ENCODE results near the gene DOCK3.
"Not testable (repeated sequence)": the region's sequence is repeated elsewhere in the genome, so short reads cannot be mapped to it uniquely, and the experiment has no call there.

The DOCK3 gene

GRCh38 chr3:51243924-51244323 lies 569.2 kb downstream of the DOCK3 start:
- DNase-seq (ENCODE audit: low spot score) = no peak

- no peak for DNase-seq (ENCODE audit: low spot score)
These were observed 571.1 kb downstream of the DOCK3 start for GRCh38 chr3:51245867-51246266.

DNA sequence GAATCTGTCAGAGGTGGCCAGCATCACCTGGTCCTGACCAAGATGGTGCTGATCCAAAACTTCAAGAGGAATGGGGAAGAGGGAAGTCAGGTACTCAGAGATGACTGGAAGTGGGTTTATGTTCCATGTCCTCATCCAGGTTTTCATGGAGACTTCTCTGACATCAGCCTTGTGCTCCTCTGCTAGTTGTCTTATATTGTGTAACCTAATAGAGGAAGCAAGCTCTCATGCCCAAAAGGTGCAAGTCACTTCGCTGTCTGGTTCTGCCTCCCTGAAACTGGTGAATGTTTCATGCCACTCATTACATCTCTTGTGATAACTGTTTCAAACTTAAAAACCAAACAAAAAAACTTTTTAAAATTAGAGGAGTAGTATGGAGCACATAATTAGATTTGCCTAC lies 583.1 kb downstream of the DOCK3 start:
- DNase-seq (ENCODE audit: low spot score) = no peak

DNA sequence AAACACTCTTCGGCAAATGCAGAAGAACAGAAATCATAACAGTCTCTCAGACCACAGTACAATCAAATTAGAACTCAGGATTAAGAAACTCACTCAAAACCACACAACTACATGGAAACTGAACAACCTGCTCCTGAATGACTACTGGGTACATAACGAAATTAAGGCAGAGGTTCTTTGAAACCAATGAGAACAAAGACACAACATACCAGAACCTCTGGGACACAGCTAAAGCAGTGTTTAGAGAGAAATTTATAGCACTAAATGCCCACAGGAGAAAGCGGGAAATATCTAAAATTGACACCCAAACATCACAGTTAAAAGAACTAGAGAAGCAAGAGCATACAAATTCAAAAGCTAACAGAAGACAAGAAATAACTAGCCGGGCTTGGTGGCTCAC lies 589.4 kb downstream of the DOCK3 start:
- DNase-seq (ENCODE audit: low spot score) = not testable (repeated sequence)

DNA sequence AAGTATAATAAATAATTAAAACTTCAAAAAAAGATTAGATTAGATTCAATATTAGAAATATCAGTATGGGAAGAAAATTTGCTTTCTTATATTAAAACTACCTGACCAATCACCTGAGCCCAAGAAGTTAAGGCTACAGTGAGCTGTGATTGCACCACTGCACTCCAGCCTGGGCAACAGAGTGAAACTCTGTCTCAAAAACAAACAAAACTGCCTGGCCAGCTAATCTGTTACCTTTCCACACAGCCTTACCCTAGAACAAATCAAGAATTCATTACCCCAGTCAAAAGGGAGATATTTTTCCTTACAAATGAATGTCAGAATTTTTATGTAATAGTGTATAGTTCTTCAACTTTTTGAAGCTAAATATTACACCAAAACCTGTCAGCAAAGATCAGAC lies 593.4 kb downstream of the DOCK3 start:
- DNase-seq (ENCODE audit: low spot score) = no peak

- no peak for DNase-seq (ENCODE audit: low spot score)
These were observed 594.7 kb downstream of the DOCK3 start for GRCh38 chr3:51269466-51269865.

- DNase-seq (ENCODE audit: low spot score) = no peak
These were observed 595.8 kb downstream of the DOCK3 start for GRCh38 chr3:51270559-51270958.

- no peak for DNase-seq (ENCODE audit: low spot score)
These were observed 596.4 kb downstream of the DOCK3 start for GRCh38 chr3:51271172-51271571.

DNA sequence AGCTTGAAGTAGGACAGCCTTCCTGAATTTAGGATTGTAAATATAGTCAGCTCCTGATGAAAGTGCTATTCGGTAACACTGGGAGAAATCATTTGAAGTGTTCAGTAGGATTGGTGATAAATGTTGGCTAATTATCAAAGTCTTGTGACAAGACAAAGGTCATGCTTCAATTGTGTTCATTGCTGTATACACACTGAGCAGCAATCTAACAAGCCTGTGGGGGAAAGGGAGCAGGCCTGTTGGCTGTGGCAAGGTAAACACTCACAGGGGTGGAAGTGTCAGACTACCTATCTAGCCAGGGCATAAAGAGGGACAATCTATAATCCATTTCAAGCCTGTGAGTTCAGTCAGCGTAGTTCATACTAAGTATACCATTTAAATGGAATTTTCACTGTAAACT lies 599.3 kb downstream of the DOCK3 start:
- DNase-seq (ENCODE audit: low spot score) = no peak

GRCh38 chr3:51275111-51275805 lies 600.5 kb downstream of the DOCK3 start:
- no peak for DNase-seq (ENCODE audit: low spot score)

DNA sequence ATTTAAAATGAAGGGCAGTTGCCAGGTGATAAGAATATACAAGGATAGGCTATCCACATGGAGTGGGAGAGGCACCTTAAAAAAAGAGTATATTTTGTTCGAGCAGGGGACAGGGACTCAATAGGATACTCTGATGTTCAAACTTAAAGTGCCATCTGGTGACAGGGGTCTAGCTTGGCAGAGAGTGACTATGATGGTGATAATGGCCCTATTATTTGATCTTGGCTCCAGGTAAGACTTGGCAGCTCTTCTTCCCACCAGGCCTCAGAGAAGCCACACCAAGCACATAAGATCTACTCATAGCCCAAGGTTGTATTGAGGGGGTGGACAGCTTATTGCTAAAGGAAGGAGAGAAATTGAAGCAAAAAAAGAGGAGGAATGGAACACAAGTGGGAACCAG lies 601.3 kb downstream of the DOCK3 start:
- no peak for DNase-seq (ENCODE audit: low spot score)

GRCh38 chr3:51279448-51279847 lies 604.7 kb downstream of the DOCK3 start:
- DNase-seq (ENCODE audit: low spot score) = no peak

GRCh38 chr3:51280176-51280575 lies 605.4 kb downstream of the DOCK3 start:
- no peak for DNase-seq (ENCODE audit: low spot score)

- DNase-seq (ENCODE audit: low spot score) = no peak
These were observed 608.2 kb downstream of the DOCK3 start for GRCh38 chr3:51282931-51283330.

- no peak for DNase-seq (ENCODE audit: low spot score)
These were observed 608.7 kb downstream of the DOCK3 start for GRCh38 chr3:51283421-51283820.

DNA sequence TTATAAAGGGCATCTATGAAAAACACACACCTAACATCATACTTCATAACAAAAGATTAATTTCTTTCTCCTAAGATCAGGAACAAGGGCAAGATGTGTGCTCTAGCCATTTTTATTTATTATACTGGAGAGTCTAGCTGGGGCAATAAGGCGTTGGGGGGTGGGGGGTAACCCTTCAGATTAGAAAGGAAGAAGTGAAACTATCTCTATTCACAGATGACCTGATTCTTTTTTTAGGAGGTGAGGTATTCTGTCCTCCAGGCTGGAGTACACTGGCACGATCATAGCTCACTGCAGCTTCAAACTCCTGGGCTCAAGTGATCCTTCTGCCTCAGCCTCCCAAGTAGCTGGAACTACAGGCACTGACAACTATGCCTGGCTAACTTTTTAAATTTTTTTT lies 620.9 kb downstream of the DOCK3 start:
- DNase-seq (ENCODE audit: low spot score) = no peak

- no peak for DNase-seq (ENCODE audit: low spot score)
These were observed 622.6 kb downstream of the DOCK3 start for GRCh38 chr3:51297333-51297732.

DNA sequence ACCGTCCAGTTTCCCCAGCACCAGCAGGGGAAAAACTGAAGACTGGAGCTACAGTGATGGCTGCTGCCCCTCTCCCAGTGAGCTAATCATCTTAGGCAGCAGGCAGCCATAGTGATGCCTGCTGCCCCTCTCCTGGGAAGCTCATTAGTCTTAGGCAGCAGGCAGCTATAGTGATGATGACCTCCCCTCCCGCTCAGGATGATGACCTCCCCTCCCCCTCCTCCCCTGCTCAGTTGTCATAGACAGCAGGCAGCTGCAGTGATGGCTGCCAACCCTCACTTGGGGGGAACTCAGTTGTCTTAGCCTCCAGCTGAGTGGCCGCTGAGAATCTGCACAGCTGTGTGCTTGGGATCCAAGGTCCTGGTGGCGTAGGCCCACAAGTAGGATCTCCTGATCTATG lies 629.5 kb downstream of the DOCK3 start:
- no peak for DNase-seq (ENCODE audit: low spot score)

GRCh38 chr3:51306093-51306492 lies 631.4 kb downstream of the DOCK3 start:
- DNase-seq (ENCODE audit: low spot score) = no peak

DNA sequence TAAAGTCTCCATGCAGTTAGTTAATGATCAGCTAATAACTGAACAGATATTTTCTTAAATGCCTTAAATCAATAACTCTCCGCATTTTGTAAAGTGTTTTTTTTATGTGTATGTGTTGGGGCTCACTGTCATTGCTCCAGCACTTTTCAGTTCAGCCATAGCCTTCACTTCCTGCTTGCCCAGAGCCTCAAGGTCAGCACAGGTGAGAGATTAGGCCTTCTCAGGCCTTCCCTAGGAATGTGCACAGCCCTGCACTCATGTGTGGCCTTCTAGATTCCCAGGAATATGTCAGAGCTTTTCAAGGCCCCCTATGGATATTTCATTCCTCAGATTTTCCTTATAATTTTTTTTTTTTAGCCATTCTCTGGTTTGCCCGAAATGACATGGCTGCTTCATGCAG lies 632.7 kb downstream of the DOCK3 start:
- DNase-seq (ENCODE audit: low spot score) = no peak

- not testable (repeated sequence) for DNase-seq (ENCODE audit: low spot score)
These were observed 633.3 kb downstream of the DOCK3 start for GRCh38 chr3:51307945-51308607.

DNA sequence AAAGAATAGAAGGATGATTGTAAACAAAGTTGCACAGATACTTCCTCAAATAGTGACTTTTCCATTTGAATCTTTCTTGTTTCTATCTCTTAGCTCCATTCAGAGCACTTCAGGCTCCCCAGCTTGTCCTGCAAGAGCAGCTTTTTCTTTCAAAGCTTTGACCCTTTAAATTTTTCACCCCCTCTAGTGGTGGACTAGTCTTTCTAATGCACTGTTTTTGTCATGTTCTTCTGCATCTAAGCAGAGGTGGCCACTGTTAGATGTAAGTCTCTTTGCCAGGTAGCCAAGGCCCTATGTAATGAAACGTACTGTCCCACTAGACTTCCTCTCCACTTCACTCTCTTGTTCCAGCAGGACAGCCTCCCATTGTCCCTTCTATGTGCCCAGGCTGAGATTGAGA lies 636.3 kb downstream of the DOCK3 start:
- DNase-seq (ENCODE audit: low spot score) = peak; percentile 24

DNA sequence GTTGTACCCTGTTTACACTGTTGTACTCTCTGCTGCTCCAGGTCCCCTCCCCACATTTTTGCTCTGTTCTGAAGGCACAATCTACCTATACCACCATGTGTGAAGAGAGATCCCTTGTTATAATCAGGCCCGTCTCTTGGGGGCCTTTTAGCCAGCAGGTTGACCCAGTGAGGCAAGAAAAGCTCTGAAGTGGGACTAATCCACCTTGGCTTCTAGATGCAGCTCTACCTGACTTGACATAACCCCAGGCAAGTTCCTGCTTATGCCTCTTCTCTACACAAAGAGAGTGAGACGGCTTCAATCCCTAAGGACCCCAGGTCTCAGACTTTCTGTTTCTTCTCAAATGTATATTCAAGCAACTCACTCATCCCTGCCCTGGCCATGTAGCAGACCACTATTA lies 653.5 kb downstream of the DOCK3 start:
- no peak for DNase-seq (ENCODE audit: low spot score)

GRCh38 chr3:51330046-51330445 lies 655.3 kb downstream of the DOCK3 start:
- no peak for DNase-seq (ENCODE audit: low spot score)

All from LoVo (cell line).